HEK293 (cell line): ENCODE data around the gene LGALSL.

Experiments
- CTCF ChIA-PET: fragments of 350-600 bp; formaldehyde crosslinking; extraction: SDS; loops from one replicate; lab custom pipeline; 2021; ENCODE audit warnings: antibody characterized with exemption; lab: Yijun Ruan, JAX
- POLR2A ChIA-PET: fragments of 300-600 bp; formaldehyde crosslinking; extraction: SDS; loops from one replicate; lab custom pipeline; 2020; ENCODE audit warnings: antibody characterized with exemption, inconsistent platforms; lab: Yijun Ruan, JAX
- H3K27ac ChIP-seq: fragments of 200-500 bp; sonication (Bioruptor generic); 2 replicates; pipeline ENCODE4 v1.5.1; 2014; ENCODE audit warnings: low read depth, low read length, control low read depth, inconsistent platforms; ENCODE audit errors: extremely low read depth
- H3K36me3 ChIP-seq, 2 experiments: fragments of 200-500 bp in 1 of 2; sonication (Bioruptor generic) in 1 of 2; 1 replicate in 1 of 2; 2 replicates in 1 of 2; pipeline ENCODE4 v1.5.1; 2014 to 2017; ENCODE audit warnings: inconsistent platforms in 2 of 2, low read length in 2 of 2; ENCODE audit not compliant: control insufficient read depth in 2 of 2, insufficient read depth in 1 of 2
- H3K4me1 ChIP-seq: fragments of 200-500 bp; sonication (Bioruptor generic); 2 replicates; pipeline ENCODE4 v1.5.1; 2014; ENCODE audit warnings: mild to moderate bottlenecking, low read length, inconsistent platforms; ENCODE audit not compliant: control insufficient read depth, insufficient read depth
- H3K4me3 ChIP-seq: 2 replicates; pipeline ENCODE4 v1.5.1; 2011; ENCODE audit warnings: low read depth, mild to moderate bottlenecking, control low read depth, low read length, moderate library complexity
- H3K9me3 ChIP-seq: fragments of 200-500 bp; sonication (Bioruptor generic); 2 replicates; pipeline ENCODE4 v1.5.1; 2014; ENCODE audit warnings: low read depth, low read length, inconsistent platforms; ENCODE audit not compliant: control insufficient read depth, insufficient read depth
- EGR2 ChIP-seq: fragments of 450-650 bp; formaldehyde crosslinking; IDR thresholded peaks from 2 replicates; pipeline ENCODE4 v1.5.1; 2016; ENCODE audit warnings: low read depth, missing biosample characterization, missing genetic modification characterization
- ELK4 ChIP-seq: IDR thresholded peaks from 2 replicates; pipeline ENCODE4 v1.6.1; 2011; ENCODE audit warnings: mild to moderate bottlenecking, low read depth, low read length, borderline replicate concordance
- MYNN ChIP-seq: fragments of 450-650 bp; formaldehyde crosslinking; IDR thresholded peaks from 2 replicates; pipeline ENCODE4 v1.5.1; 2016; ENCODE audit warnings: missing biosample characterization, missing genetic modification characterization, borderline replicate concordance
- OSR2 ChIP-seq: fragments of 450-650 bp; formaldehyde crosslinking; IDR thresholded peaks from 2 replicates; pipeline ENCODE4 v1.5.1; 2016; ENCODE audit warnings: missing biosample characterization, missing genetic modification characterization
- OVOL3 ChIP-seq: fragments of 450-650 bp; formaldehyde crosslinking; IDR thresholded peaks from 2 replicates; pipeline ENCODE4 v1.5.1; 2016; ENCODE audit warnings: missing biosample characterization, missing genetic modification characterization
- SALL2 ChIP-seq: fragments of 450-650 bp; formaldehyde crosslinking; IDR thresholded peaks from 2 replicates; pipeline ENCODE4 v1.5.0; 2017; ENCODE audit warnings: missing biosample characterization, mild to moderate bottlenecking, missing genetic modification characterization, borderline replicate concordance
- SCRT1 ChIP-seq: fragments of 450-650 bp; formaldehyde crosslinking; IDR thresholded peaks from 2 replicates; pipeline ENCODE4 v1.5.1; 2016; ENCODE audit warnings: missing biosample characterization, missing genetic modification characterization, borderline replicate concordance
- SCRT2 ChIP-seq: fragments of 450-650 bp; formaldehyde crosslinking; IDR thresholded peaks from 2 replicates; pipeline ENCODE4 v1.5.1; 2016; ENCODE audit warnings: missing biosample characterization, missing genetic modification characterization
- SP3 ChIP-seq: fragments of 450-650 bp; formaldehyde crosslinking; IDR thresholded peaks from 2 replicates; pipeline ENCODE4 v1.5.1; 2016; ENCODE audit warnings: missing biosample characterization, missing genetic modification characterization
- TCF7L2 ChIP-seq: IDR thresholded peaks from 2 replicates; pipeline ENCODE4 v1.6.1; 2011; ENCODE audit warnings: low read depth, mild to moderate bottlenecking, inconsistent platforms, low read length, moderate library complexity, borderline replicate concordance
- ZBTB6 ChIP-seq: fragments of 450-650 bp; formaldehyde crosslinking; IDR thresholded peaks from 2 replicates; pipeline ENCODE4 v1.5.1; 2017; ENCODE audit warnings: missing biosample characterization, missing genetic modification characterization
- ZNF16 ChIP-seq: fragments of 450-650 bp; formaldehyde crosslinking; IDR thresholded peaks from 2 replicates; pipeline ENCODE4 v1.5.1; 2016; ENCODE audit warnings: low read depth, missing biosample characterization, missing genetic modification characterization
- ZNF324 ChIP-seq: fragments of 450-650 bp; formaldehyde crosslinking; IDR thresholded peaks from 2 replicates; pipeline ENCODE4 v1.5.1; 2016; ENCODE audit warnings: missing biosample characterization, missing genetic modification characterization
- ZNF341 ChIP-seq: fragments of 450-650 bp; formaldehyde crosslinking; IDR thresholded peaks from 2 replicates; pipeline ENCODE4; 2016; ENCODE audit warnings: low read depth, missing biosample characterization, missing genetic modification characterization
- ZNF350 ChIP-seq: fragments of 450-650 bp; formaldehyde crosslinking; IDR thresholded peaks from 2 replicates; pipeline ENCODE4 v1.5.0; 2017; ENCODE audit warnings: missing biosample characterization, mild to moderate bottlenecking, missing genetic modification characterization
- ZNF354C ChIP-seq: fragments of 450-650 bp; formaldehyde crosslinking; IDR thresholded peaks from 2 replicates; pipeline ENCODE4 v1.5.1; 2016; ENCODE audit warnings: missing biosample characterization, missing genetic modification characterization, low read depth, borderline replicate concordance
- ZNF529 ChIP-seq: fragments of 450-650 bp; formaldehyde crosslinking; IDR thresholded peaks from 2 replicates; pipeline ENCODE4 v1.5.1; 2017; ENCODE audit warnings: missing genetic modification characterization, missing biosample characterization; ENCODE audit not compliant: insufficient replicate concordance
- ZNF571 ChIP-seq: fragments of 450-650 bp; formaldehyde crosslinking; IDR thresholded peaks from 2 replicates; pipeline ENCODE4 v1.5.0; 2017; ENCODE audit warnings: missing biosample characterization, missing genetic modification characterization
- ZNF580 ChIP-seq: fragments of 450-650 bp; formaldehyde crosslinking; IDR thresholded peaks from 2 replicates; pipeline ENCODE4 v1.5.1; 2016; ENCODE audit warnings: missing biosample characterization, missing genetic modification characterization
- ZNF830 ChIP-seq: fragments of 450-650 bp; IDR thresholded peaks from 2 replicates; pipeline ENCODE4 v1.5.0; 2018; ENCODE audit warnings: missing biosample characterization, missing genetic modification characterization, low read depth, mild to moderate bottlenecking, moderate library complexity
- ZSCAN18 ChIP-seq: fragments of 450-650 bp; formaldehyde crosslinking; IDR thresholded peaks from 2 replicates; pipeline ENCODE4 v1.5.1; 2016; ENCODE audit warnings: missing biosample characterization, missing genetic modification characterization
- ZSCAN30 ChIP-seq: fragments of 450-650 bp; IDR thresholded peaks from 2 replicates; pipeline ENCODE4 v1.5.1; 2018; ENCODE audit warnings: missing biosample characterization, mild to moderate bottlenecking, missing genetic modification characterization, moderate library complexity

LGALSL gene

GRCh38 chr2:64481665-64482064 is 27.7 kb downstream of the LGALSL start:
- H3K27ac ChIP-seq: no peak overlapping the region
- no peaks in the 10 kb centered on the region for H3K4me1 ChIP-seq
- no peaks in the 10 kb centered on the region for H3K9me3 ChIP-seq
- H3K4me3 ChIP-seq: no peak overlapping the region
- ChIA-PET CTCF (interaction anchor here (0.6 to 2.0 kb wide), 3 partner anchors 150 to 407 kb away, joined by 3 to 17 read pairs (median 4); no protein-coding TSS in a partner anchor), POLR2A (interaction anchor here (0.7 to 0.9 kb wide), 3 partner anchors 25 to 338 kb away, joined by 3 to 4 read pairs (median 4); no protein-coding TSS in a partner anchor)
- H3K36me3 ChIP-seq: no peaks in the 10 kb centered on the region
- TF ChIP-seq ZNF324 (tag by site-specific recombination) (no peak), SCRT2 (tag by site-specific recombination) (peak; percentile 68), SCRT1 (tag by site-specific recombination) (peak; percentile 63; the same call in 1 of the 2 replicates)

DNA sequence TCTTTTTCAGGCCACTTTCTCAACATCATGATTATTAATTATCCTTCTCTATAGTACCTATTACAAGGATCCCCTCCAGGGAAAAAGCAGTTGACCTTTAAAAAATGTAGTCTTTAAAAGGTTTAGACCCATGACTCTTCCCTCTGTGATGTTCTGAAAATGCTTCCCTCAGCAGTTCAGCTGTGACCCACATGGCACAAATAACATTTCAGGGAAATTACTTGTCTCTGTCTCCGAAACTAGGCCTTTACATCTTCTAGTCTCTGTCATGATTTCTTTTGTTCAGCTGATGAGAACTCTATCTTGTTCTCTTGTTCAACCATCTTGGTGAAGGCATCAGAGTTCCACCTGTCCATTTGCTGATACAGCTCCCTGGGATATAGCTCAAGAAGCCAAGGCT is 28.3 kb downstream of the LGALSL start:
- TF ChIP-seq ZNF341: no peak
- TF ChIP-seq ZNF580 (tag by site-specific recombination): no peak
- TF ChIP-seq SALL2 (tag by site-specific recombination): no peak
- TF ChIP-seq SP3 (tag by site-specific recombination): no peak
- TF ChIP-seq OSR2 (tag by site-specific recombination): no peak
- TF ChIP-seq ZNF571 (tag by site-specific recombination): no peak
- no peak for TF ChIP-seq EGR2 (tag by site-specific recombination)
- TF ChIP-seq ZNF354C (tag by site-specific recombination): no peak
- no peak for TF ChIP-seq ZNF350 (tag by site-specific recombination)
- TF ChIP-seq TCF7L2: no peak
- TF ChIP-seq MYNN (tag by site-specific recombination): no peak
- TF ChIP-seq ZNF529: no peak
- no peak for TF ChIP-seq ZBTB6
- no peak for TF ChIP-seq ZNF830 (tag by site-specific recombination)
- no peak for TF ChIP-seq ZNF16 (tag by site-specific recombination)
- TF ChIP-seq ELK4: no peak
- no peak for TF ChIP-seq SCRT2 (tag by site-specific recombination)
- no peak for TF ChIP-seq ZSCAN18 (tag by site-specific recombination)
- no peak for TF ChIP-seq OVOL3 (tag by site-specific recombination)
- no peak for TF ChIP-seq ZSCAN30 (tag by site-specific recombination)
- ChIA-PET POLR2A (interaction anchor here (0.7 to 0.9 kb wide), 2 partner anchors 25 to 338 kb away, joined by 4 read pairs; no protein-coding TSS in a partner anchor), CTCF (interaction anchor here (0.6 to 2.0 kb wide), 4 partner anchors 13 to 406 kb away, joined by 3 to 17 read pairs (median 3); no protein-coding TSS in a partner anchor)
- Histone ChIP-seq H3K4me3 (no peak overlapping the region), H3K27ac (no peak overlapping the region), H3K4me1 (no peaks in the 10 kb centered on the region), H3K9me3 (no peaks in the 10 kb centered on the region), H3K36me3 (no peaks in the 10 kb centered on the region)
